HepG2 (cell line): ENCODE measurements around the gene DUSP12.

Experiments
- CTCF ChIP-seq: sonication (generic); formaldehyde crosslinking; IDR thresholded peaks from 2 replicates; pipeline ENCODE4 v1.5.0; 2020; ENCODE audit warnings: mild to moderate bottlenecking, missing genetic modification reagents, moderate library complexity
- DDIT3 ChIP-seq: sonication (generic); formaldehyde crosslinking; IDR thresholded peaks from 2 replicates; pipeline ENCODE4 v1.4.0; 2020; ENCODE audit warnings: mild to moderate bottlenecking, missing genetic modification reagents
- EZH2 ChIP-seq: conservative IDR thresholded peaks from 2 replicates; pipeline ENCODE4 v1.6.1; 2012; ENCODE audit warnings: mild to moderate bottlenecking, low read depth, low read length, moderate library complexity
- POLR2G ChIP-seq: fragments of 200-400 bp; formaldehyde crosslinking; IDR thresholded peaks from 2 replicates; pipeline ENCODE4 v1.6.1; 2018; ENCODE audit warnings: mild to moderate bottlenecking, low read depth, low read length, moderate library complexity
- RAD21 ChIP-seq: fragments of 450-650 bp; formaldehyde crosslinking; IDR thresholded peaks from 2 replicates; pipeline ENCODE4 v1.5.0; 2020; ENCODE audit warnings: mild to moderate bottlenecking
- STAT5B ChIP-seq: sonication (generic); formaldehyde crosslinking; IDR thresholded peaks from 2 replicates; pipeline ENCODE4 v1.4.0; 2020; ENCODE audit warnings: missing genetic modification reagents
- THRA ChIP-seq: sonication (generic); formaldehyde crosslinking; IDR thresholded peaks from 2 replicates; pipeline ENCODE4 v1.4.0; 2020; ENCODE audit warnings: missing genetic modification reagents, borderline replicate concordance
- ZBTB25 ChIP-seq: IDR thresholded peaks from 2 replicates; pipeline ENCODE4 v1.6.1; 2018; ENCODE audit warnings: missing genetic modification reagents
- ZNF556 ChIP-seq: sonication (generic); formaldehyde crosslinking; IDR thresholded peaks from 2 replicates; pipeline ENCODE4 v1.4.0; 2020; ENCODE audit warnings: mild to moderate bottlenecking, missing genetic modification reagents, borderline replicate concordance
- ZNF567 ChIP-seq: sonication (generic); formaldehyde crosslinking; IDR thresholded peaks from 2 replicates; pipeline ENCODE4 v1.8.1; 2023; ENCODE audit warnings: mild to moderate bottlenecking, missing genetic modification reagents, borderline replicate concordance
- ZNF746 ChIP-seq: sonication (generic); formaldehyde crosslinking; IDR thresholded peaks from 2 replicates; pipeline ENCODE4 v1.8.0; 2022; ENCODE audit warnings: mild to moderate bottlenecking, missing genetic modification reagents
- ZNF75D ChIP-seq: sonication (generic); formaldehyde crosslinking; IDR thresholded peaks from 2 replicates; pipeline ENCODE4 v1.8.1; 2023; ENCODE audit warnings: missing genetic modification reagents, mild to moderate bottlenecking, borderline replicate concordance
- ZNF768 ChIP-seq: sonication (generic); formaldehyde crosslinking; IDR thresholded peaks from 2 replicates; pipeline ENCODE4 v1.4.0; 2020; ENCODE audit warnings: missing genetic modification reagents

GRCh38 chr1:161763522-161764098 lies 14.0 kb downstream of the DUSP12 start:
- TF ChIP-seq EZH2 (no peak), CTCF (CRISPR knock-in tag) (peak; percentile 67), ZNF567 (no peak), ZNF556 (no peak), ZNF768 (CRISPR knock-in tag) (no peak), DDIT3 (no peak), STAT5B (CRISPR knock-in tag) (no peak), ZBTB25 (CRISPR knock-in tag) (no peak), RAD21 (CRISPR knock-in tag) (no peak), POLR2G (no peak), ZNF75D (CRISPR knock-in tag) (no peak), THRA (CRISPR knock-in tag) (no peak), ZNF746 (CRISPR knock-in tag) (no peak)
